ENCODE measurements around the gene CHERP.

- no peak for TF ChIP-seq RFX5 (IDR thresholded peaks at IDR 0.05; ENCODE audit: low read depth, low read length)
- no peak for TF ChIP-seq POLR2A (IDR thresholded peaks at IDR 0.05; ENCODE audit: low read depth, low read length)
- no peak for TF ChIP-seq CTCF (conservative IDR thresholded peaks at IDR 0.05; ENCODE audit: low read depth, low read length)
Measured at GRCh38 chr19:16577531-16577985, 35.3 kb upstream of the CHERP start.
